GM20000 (cell line): Measurements from ENCODE around the gene KCNQ2.

Source experiments
- DNase-seq: peaks from one replicate; pipeline ENCODE4 v3.0.0; 2012; ENCODE audit warnings: low spot score
- CTCF ChIP-seq: IDR thresholded peaks from 2 replicates; pipeline ENCODE4 v1.5.1; 2012; ENCODE audit warnings: mild to moderate bottlenecking, control low read depth; ENCODE audit errors: extremely low read depth, missing control alignments

The KCNQ2 gene

DNA sequence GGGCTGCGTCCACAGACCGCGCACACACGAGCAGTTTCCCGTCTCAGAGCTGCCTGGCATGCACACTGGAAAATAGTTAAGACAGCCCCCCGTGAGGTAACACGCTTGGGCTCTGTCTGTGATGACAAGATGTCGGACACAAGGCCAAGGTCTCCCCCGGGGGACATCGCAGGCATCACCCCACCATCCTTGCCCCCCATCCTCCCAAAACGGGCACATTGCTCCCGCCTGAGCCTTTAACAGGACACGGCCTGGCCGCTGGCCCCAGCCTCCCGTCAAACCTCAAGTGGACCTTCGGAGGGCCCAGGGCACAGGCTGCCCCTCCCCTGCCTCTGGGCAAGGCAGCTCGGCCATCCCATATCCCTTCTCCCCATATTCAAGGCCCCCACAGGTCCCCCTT is 5.6 kb downstream of the KCNQ2 start:
- no peak for TF ChIP-seq CTCF
- no peak for DNase-seq

GRCh38 chr20:63466250-63466825 is 6.1 kb downstream of the KCNQ2 start:
- TF ChIP-seq CTCF, result no peak
- DNase-seq, result no peak

GRCh38 chr20:63465380-63466249 is 6.8 kb downstream of the KCNQ2 start:
- DNase-seq, result no peak
- TF ChIP-seq CTCF, result no peak

DNA sequence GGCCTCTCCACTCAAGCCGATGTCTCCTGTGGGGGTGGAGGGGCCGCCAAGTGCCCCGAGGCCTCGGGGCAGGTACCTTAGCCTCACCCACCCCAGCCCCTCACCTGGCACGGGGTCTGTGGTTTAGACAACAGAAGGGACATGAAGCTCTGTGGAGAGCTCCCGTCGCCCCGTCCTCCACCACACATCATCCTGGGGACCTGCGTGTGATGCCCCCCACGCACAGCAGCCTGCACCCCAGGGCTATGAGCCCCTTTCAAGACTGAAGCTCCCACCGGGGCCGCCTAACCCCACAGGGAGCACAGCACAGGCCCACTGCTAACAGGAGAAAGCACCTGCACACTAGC is 8.2 kb downstream of the KCNQ2 start:
- DNase-seq, result no peak
- no peak for TF ChIP-seq CTCF

- no peak for TF ChIP-seq CTCF
- no peak for DNase-seq
These were observed 8.8 kb downstream of the KCNQ2 start for GRCh38 chr20:63463400-63464288.

GRCh38 chr20:63462244-63462643 is 10.2 kb downstream of the KCNQ2 start:
- no peak for TF ChIP-seq CTCF
- DNase-seq, result no peak
